Kidney (tissue), 14 donors: Measurements from ENCODE around the gene RPP40. TPM values are rescaled to one million over a fixed set of nuclear protein-coding genes. Genes with fewer than 3 reads are reported as not detected.
A peak's percentile ranks its signal among the peaks of the same experiment; 100 is the strongest.

Source experiments
- DNase-seq, 5 donors: peaks; one replicate each; pipeline ENCODE4 v3.0.0-alpha.2; 2013 to 2020
- FAIRE-seq: peaks from 2 replicates; lab custom pipeline; 2012; peaks lifted over from hg19 to GRCh38; lab: Jason Lieb, UNC
- H3K27ac ChIP-seq, 2 donors: one replicate each; pipeline ENCODE4 v1.7.0; 2013; ENCODE audit warnings: low read depth in 2 of 2, low read length in 2 of 2, inconsistent platforms in 1 of 2
- H3K27me3 ChIP-seq: one replicate; pipeline ENCODE4 v1.7.1; 2013; ENCODE audit warnings: low read length, inconsistent platforms; ENCODE audit not compliant: control insufficient read depth, insufficient read depth
- H3K36me3 ChIP-seq, 3 donors: one replicate each; pipeline versions ENCODE4 v1.7.0 to v1.7.1; 2013; ENCODE audit warnings: low read length in 3 of 3, control low read depth in 1 of 3, inconsistent platforms in 1 of 3; ENCODE audit not compliant: insufficient read depth in 3 of 3, control insufficient read depth in 2 of 3
- H3K4me1 ChIP-seq, 3 donors: one replicate each; pipeline versions ENCODE4 v1.7.0 to v1.7.1; 2013; ENCODE audit warnings: low read length in 3 of 3, inconsistent platforms in 1 of 3, low read depth in 1 of 3; ENCODE audit not compliant: control insufficient read depth in 2 of 3, insufficient read depth in 2 of 3
- H3K4me3 ChIP-seq, 3 donors: one replicate each; pipeline versions ENCODE4 v1.7.0 to v1.8.1; 2013; ENCODE audit warnings: low read length in 3 of 3, control low read depth in 1 of 3, inconsistent platforms in 1 of 3
- H3K9ac ChIP-seq, 3 donors: one replicate each; pipeline versions ENCODE4 v1.7.0 to v1.7.1; 2013; ENCODE audit warnings: low read length in 3 of 3, control low read depth in 1 of 3, inconsistent platforms in 1 of 3
- H3K9me3 ChIP-seq, 3 donors: one replicate each; pipeline versions ENCODE4 v1.7.0 to v1.7.1; 2013; ENCODE audit warnings: low read length in 3 of 3, control low read depth in 1 of 3, inconsistent platforms in 1 of 3; ENCODE audit not compliant: control insufficient read depth in 2 of 3, insufficient read depth in 1 of 3
- intact Hi-C: fragments of 100-400 bp; cut with DNase I; formaldehyde crosslinking; loops from one replicate; pipeline ENCODE4 v1.11.1; 2022
- polyA plus RNA-seq: library from polyadenylated mRNA; stranded (reverse); fragments of 350-450 nt; fragmentation: Illumina TruSeq; extraction: RNeasy Lipid Tissue Mini Kit (QIAGEN cat#74804); gene quantifications from one replicate; pipeline ENCODE4 v1.2.3, GENCODE V29; 2014; ENCODE audit warnings: low read depth, low replicate concordance; ENCODE audit not compliant: insufficient read depth
- total RNA-seq: library from RNA; stranded (reverse); fragmentation: NEBNext Ultra II Directional; extraction: Animal tissue kit (Norgen Biotek cat#: 25700); gene quantifications from one replicate; pipeline ENCODE4 v1.2.1, GENCODE V29; 2021
- TF ChIP-seq, protein P1 (sequence below): IDR thresholded peaks from 3 replicates; pipeline ENCODE4 v1.5.1; 2012; ENCODE audit warnings: mild to moderate bottlenecking, moderate library complexity, borderline replicate concordance; ENCODE audit not compliant: insufficient read depth; ENCODE audit errors: extremely low read depth
- donor health status: control.
- donor health status: control.
- donor health status: control.
- donor health status: control.
- donor health status: control.
- donor health status: DM: yes; HTN: yes; CAD: no.
- donor health status: Normal renal cell carcinoma (clear cell type).

The RPP40 gene
- total and polyA plus RNA-seq, 2 donors from 2014 or later = 3.7 to 7.4 TPM

DNA sequence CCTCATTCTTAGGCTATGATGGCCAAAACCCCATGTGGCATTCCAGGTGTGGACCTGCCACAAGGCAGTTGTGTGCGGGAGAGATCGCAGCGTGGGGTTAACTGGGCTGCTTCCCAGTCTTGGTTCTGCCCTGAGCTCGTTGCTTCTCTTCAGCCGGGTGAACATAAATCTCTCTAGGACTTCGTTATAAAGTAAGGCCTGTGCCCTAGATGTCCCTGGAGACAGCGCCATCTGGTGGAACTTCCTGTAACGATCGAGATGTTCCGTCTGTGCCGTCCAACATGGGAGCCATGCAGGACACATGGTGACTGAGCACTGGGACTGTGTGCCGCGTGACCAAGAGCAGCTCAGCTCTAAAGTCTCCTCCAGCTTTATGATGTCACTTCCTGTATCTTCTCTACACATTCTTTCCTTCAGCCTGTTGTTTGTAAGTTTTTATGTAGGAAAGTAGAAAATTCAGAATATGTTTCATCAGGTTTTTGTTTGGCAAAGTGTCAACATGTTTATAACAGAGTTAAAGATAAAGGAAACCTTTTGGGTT, 26.8 kb upstream of the RPP40 start:
- Histone ChIP-seq H3K36me3 (no peaks in the 10 kb centered on the region), H3K27me3 (no peaks in the 10 kb centered on the region), H3K9ac (no peak overlapping the region), H3K27ac (no peak overlapping the region), H3K4me3 (no peak overlapping the region), H3K4me1 (peaks cover 0 to 1% (median 0%) of the 10 kb centered on the region in 3 donors), H3K9me3 (no peaks in the 10 kb centered on the region)
- TF ChIP-seq, protein P1, sequence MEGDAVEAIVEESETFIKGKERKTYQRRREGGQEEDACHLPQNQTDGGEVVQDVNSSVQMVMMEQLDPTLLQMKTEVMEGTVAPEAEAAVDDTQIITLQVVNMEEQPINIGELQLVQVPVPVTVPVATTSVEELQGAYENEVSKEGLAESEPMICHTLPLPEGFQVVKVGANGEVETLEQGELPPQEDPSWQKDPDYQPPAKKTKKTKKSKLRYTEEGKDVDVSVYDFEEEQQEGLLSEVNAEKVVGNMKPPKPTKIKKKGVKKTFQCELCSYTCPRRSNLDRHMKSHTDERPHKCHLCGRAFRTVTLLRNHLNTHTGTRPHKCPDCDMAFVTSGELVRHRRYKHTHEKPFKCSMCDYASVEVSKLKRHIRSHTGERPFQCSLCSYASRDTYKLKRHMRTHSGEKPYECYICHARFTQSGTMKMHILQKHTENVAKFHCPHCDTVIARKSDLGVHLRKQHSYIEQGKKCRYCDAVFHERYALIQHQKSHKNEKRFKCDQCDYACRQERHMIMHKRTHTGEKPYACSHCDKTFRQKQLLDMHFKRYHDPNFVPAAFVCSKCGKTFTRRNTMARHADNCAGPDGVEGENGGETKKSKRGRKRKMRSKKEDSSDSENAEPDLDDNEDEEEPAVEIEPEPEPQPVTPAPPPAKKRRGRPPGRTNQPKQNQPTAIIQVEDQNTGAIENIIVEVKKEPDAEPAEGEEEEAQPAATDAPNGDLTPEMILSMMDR = peak; percentile 60
- no peak for FAIRE-seq
- DNase-seq = peak; percentile 87 to 94 (median 90)
- intact Hi-C loops = no loop called here

DNA sequence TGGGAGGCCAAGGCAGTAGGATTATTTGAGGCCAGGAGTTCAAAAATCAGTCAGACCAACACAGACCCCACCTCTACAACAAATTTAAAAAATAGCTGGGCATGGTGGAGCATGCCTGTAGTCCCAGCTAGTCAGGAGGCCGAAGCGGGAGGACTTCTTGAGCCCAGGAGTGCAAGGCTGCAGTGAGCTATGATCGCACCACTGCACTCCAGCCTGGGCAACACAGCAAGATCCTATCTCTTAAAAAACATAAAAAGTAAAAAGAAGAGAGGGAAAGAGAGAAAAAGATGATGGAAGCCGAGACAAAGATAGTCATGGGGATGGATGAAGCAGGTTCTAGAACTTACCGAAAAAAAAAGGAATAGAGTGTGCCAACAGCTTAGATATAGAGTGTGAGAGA, 25.8 kb upstream of the RPP40 start:
- Histone ChIP-seq H3K4me3 (no peak overlapping the region), H3K4me1 (peaks cover 0 to 3% (median 0%) of the 10 kb centered on the region in 3 donors), H3K27me3 (no peaks in the 10 kb centered on the region), H3K27ac (no peak overlapping the region), H3K9ac (no peak overlapping the region), H3K9me3 (no peaks in the 10 kb centered on the region), H3K36me3 (no peaks in the 10 kb centered on the region)
- TF ChIP-seq, protein P1 = no peak
- DNase-seq (no peak), FAIRE-seq (no peak)
- intact Hi-C loops = no loop called here

DNA sequence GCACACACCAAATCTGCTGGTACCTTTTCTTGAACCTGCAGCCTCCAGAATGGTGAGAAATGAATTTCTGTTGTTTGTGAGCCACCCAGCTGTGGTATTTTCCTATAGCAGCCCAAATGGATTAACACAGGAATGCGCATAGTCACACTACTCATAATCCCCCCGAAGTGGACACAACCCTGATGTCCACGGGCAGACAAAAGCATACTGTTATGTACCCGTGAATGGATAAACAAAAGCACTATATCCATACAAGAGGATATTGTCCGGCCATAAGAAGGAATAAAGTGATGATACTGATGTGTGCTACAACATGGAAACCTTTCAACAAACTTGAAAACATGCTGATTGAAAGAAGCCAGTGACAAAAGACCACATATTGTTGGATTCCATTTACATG, 25.1 kb upstream of the RPP40 start:
- no peaks in the 10 kb centered on the region for H3K27me3 ChIP-seq
- FAIRE-seq (no peak), DNase-seq (no peak)
- H3K9me3 ChIP-seq = no peaks in the 10 kb centered on the region
- intact Hi-C loops = no loop called here
- H3K4me3 ChIP-seq = no peak overlapping the region
- no peak overlapping the region for H3K9ac ChIP-seq
- TF ChIP-seq, protein P1 = no peak
- H3K4me1 ChIP-seq = peaks cover 0 to 3% (median 0%) of the 10 kb centered on the region in 3 donors
- H3K36me3 ChIP-seq = no peaks in the 10 kb centered on the region
- H3K27ac ChIP-seq = no peak overlapping the region

DNA sequence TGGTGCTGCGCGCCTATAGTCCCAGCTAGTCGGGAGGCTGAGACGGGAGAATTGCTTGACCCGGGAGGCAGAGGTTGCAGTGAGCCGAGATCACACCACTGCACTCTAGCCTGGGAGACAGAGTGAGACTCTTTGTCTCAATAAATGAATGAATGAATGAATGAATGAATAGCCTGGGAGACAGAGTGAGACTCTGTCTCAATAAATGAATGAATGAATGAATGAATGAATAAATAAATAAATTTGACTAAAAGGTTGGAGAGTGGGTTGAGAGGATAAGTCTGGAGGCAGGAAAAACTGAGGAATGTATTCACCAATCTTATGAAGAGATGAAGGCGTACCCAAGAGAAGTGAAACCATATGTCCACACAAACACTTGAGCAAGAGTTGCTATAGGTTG, 24.5 kb upstream of the RPP40 start:
- Histone ChIP-seq H3K27me3 (no peaks in the 10 kb centered on the region), H3K4me1 (peaks cover 0 to 3% (median 0%) of the 10 kb centered on the region in 3 donors), H3K9me3 (no peaks in the 10 kb centered on the region), H3K36me3 (no peaks in the 10 kb centered on the region), H3K27ac (no peak overlapping the region), H3K4me3 (no peak overlapping the region), H3K9ac (no peak overlapping the region)
- intact Hi-C loops = no loop called here
- TF ChIP-seq, protein P1 = no peak
- FAIRE-seq (no peak), DNase-seq (no peak)
